CD4-positive, alpha-beta T cell treated with Interleukin-17A for 4 hours (primary cell): ENCODE measurements around the gene CLDND2.
"Not testable (repeated sequence)": the region's sequence is repeated elsewhere in the genome, so short reads cannot be mapped to it uniquely, and the experiment has no call there.

Experiments
- DNase-seq: peaks from one replicate; pipeline ENCODE4 v3.0.0-alpha.2; 2020; ENCODE audit warnings: mixed read lengths

The CLDND2 gene, protein sequence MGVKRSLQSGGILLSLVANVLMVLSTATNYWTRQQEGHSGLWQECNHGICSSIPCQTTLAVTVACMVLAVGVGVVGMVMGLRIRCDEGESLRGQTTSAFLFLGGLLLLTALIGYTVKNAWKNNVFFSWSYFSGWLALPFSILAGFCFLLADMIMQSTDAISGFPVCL

DNA sequence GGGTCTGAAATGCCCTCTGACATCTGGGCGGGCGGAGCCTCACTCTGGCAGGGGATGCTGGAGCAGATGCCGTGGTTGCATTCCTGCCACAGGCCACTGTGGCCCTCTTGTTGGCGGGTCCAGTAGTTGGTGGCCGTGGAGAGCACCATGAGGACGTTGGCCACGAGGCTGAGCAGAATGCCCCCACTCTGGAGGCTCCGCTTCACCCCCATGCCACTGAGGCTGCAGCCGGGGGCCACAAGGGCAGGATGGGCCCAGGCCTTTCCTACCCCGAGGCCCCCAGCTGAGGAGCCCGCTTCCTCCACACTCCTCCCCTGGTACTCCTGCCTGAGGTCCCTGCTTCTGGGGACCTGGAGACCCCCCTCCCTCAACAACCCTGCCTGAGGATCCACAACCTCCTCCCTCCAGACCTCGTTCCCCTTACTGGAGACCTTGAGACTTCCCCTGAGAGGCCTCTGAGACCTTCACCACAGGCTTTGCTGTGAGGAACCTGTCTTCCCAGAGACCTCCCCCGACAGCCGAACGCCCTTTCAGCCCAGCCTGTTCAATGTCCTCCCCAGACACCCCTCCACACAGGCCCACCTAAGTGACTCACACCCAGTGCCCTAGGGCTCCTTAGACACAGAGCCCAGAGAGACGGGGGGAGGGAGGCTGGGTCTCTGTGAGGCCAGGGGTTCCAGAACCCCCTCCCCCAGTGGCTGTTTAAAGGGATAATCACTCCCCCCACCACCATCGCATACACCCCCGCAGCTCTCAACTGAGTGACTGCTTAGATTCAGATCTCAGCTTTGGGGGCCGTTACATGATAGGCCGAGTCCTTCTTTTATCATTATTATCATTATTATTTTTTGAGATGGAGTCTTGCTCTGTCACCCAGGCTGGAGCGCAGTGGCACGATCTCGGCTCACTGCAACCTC is at the start of gene CLDND2:
TSS of gene CLDND2 (minus strand) at position 638 of the 917 bp plus-strand sequence. CDS start at position 212, 426 bp downstream.
- DNase-seq = no peak

DNA sequence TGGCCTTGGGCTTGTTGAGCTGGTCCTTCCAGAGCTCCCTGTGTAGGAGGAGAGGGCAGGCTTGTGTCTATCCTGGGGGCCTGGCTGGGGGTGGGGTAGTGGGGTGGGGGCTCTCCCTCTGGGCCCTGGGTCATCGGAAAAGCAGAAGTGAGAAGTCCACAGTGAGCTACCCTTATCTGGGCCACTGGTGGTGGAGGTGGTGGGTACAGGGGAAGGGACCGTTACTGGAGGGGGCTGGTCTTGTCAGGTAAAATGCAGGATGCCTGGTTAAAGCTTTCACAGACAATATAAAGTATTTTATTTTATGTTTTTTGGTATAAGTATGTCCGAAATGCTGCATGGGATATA is 49.0 kb upstream of the CLDND2 start:
- no peak for DNase-seq

- peak; percentile 7 for DNase-seq
Measured at GRCh38 chr19:51417107-51417809, 48.5 kb upstream of the CLDND2 start, which contains the start of gene SIGLEC10. SIGLEC10 (minus strand) TSS chr19:51417642; CDS start chr19:51417581, 61 bp downstream.

DNA sequence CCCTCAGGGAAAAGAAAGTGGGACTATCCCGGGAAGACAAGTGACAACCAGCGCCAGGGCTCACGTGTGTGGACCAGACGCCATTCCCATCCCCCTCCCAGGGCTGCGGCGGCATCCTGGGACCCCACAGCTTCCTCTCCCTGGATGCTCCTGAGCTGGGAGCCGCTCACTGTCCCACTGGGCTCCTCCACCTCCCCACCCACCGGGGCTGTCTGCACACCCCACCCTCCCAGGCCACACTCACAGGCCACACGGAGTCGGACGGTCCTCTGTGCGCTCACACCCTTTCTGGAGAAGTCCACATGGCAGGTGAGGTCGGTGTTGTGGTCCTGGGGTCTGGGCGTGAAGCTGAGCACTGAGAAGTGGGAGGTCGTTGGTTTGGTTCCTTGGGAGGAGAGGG is 47.6 kb upstream of the CLDND2 start:
- not testable (repeated sequence) for DNase-seq

DNA sequence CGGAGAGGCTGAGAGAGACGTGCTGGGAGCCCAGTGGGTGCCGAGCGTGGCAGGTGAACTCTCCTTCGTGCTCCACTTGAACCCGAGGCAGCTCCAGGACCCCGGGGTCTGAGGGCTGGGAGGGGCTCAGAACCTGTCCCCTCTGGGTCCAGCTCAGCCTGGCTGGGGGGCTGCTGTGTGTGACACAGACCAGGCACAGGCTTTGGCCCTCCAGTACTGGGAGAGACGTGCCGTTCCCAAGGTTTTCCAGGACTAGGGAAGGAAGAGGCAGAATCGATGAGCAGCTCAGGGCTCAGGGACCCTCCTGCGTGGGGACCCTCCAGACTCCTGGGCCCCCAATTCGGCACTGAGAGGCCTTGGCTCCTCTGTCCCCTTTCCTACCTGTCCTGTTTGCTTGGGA is 46.4 kb upstream of the CLDND2 start:
- DNase-seq = no peak

DNA sequence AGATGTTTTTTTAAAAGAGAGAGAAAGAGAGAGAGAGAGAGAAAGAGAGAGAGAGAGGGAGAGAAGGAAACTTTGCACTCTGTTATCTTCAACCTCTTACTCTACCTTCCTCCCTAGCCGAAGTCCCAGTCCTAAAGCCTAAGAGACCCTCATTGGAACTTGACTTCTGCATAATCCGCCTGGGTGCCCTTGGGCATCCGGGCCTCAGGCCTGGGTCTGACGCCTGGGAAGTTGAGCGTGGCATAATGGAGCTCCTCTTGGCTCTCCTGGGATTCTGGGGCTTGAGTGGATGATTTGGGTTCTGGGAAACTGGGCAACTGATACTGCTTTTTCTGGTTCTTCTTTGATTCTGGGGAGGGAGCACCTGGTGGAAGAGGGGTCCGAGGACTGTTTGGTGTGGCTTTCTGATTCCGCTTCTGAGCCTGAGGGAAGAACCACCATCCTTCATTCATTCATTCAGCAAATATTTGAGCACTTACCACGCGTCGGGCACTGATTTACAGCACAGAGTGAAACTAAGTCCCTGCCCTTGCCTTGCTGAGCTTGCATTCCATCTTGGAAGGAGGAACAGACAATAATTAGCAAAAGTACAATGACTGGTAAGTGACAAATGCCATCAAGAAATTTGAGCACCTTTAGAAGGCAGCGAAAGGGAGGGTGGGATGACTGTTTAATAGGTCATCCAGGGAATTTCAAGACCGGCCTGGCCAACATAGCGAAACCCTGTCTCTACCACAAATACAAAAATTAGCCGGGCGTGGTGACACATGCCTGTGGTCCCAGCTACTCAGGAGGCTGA is 42.3 kb upstream of the CLDND2 start:
- DNase-seq = no peak

GRCh38 chr19:51407511-51408131 is 38.8 kb upstream of the CLDND2 start:
- peak; percentile 40 for DNase-seq

- DNase-seq = no peak
Measured at GRCh38 chr19:51402117-51402516, 33.3 kb upstream of the CLDND2 start.

DNA sequence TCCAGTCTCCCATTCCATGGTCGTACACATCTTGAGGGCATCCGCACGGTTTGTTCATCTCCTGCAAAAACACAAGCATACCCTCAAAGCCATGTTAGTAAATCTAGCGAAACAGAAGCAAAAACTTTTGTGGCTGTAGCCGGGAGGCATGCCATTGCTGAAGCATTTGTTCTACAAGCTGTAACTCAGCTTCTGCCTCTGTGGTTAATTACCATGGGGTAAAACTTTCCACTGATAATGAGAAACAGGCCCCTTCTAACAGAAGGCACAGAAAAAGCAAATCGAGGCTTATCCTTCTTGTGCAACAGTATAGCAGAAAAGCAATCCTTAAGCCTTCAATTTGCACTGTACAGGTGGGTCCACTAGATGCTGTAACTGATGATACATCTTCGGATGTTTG is 31.1 kb upstream of the CLDND2 start:
- not testable (repeated sequence) for DNase-seq

DNA sequence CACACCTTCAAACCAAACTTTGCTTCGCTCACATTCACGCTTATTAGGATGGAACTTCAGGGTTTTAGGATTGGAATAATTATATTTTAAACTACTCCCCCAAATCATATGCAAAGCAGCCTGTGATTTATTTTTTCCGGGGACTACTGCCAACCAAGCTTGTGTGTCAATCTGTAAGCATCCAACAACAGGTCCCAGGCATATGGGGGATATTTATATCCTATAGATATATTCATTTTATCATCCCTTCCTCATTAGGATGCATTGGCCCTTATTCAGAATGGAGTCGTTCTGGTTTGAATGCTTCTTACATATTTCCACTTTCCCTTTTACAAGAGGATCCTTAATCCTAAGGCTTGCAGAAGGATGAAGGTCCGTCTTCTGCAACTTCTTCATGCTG is 30.4 kb upstream of the CLDND2 start:
- no peak for DNase-seq

- no peak for DNase-seq
Measured at GRCh38 chr19:51398096-51398704, 29.4 kb upstream of the CLDND2 start.

GRCh38 chr19:51397453-51397852 is 28.6 kb upstream of the CLDND2 start:
- DNase-seq = not testable (repeated sequence)

- no peak for DNase-seq
Measured at GRCh38 chr19:51396175-51396574, 27.4 kb upstream of the CLDND2 start.

DNA sequence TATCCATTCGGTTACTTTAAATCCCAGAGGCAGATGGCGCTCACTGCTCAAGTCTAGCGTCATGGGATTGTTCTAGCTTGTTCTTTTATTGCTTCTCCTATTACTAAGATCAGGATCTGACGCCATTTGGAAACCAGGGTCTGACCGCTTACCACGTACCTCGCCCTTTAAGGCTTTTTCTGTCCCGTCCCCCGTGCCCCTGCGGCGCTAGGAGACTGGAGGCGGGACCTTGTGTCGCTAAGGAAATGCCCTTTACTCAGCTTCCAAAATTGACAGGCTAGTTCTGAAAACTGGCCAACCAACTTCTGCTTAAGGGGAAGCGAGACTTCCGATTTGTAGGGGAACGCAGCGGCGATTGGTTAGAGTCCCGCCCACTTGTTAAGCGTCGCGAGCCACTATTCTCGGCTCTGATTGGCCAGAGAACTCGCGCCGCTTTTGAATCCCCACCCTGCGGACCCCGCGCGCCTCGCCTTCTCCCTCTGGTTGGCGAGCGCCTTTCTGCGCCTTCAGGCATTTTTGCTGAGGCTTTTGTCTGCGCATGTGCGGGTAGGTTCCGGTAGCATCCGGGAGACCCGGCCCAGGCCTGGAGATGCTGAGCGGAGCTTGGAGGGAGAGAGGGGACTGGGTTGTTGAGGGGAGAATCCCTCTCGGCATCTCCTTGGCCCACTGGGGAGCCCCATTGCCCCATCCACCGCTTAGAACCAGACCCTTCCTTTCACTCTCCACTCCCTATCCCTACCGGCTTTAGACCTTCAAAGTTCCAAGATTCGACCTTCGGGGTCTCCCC is 25.4 kb upstream of the CLDND2 start:
- peak; percentile 85 for DNase-seq

DNA sequence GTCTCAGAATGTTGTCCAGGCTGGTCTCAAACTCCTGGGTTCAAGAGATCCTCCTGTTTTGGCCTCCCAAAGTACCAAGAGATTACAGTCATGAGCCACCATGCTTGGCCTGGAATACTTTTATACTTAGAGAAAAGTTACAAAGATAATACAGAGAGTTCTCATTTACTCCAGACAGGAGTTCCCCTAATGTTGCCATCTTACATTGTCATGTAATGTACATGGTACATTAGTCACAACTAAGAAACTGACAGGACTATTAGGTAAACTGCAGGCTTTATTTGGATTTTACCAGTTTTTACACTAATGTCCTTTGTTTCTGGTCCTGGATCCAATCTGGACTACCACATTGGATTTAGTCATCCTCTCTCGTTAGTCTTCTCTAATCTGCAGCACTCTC is 23.9 kb upstream of the CLDND2 start:
- no peak for DNase-seq

DNA sequence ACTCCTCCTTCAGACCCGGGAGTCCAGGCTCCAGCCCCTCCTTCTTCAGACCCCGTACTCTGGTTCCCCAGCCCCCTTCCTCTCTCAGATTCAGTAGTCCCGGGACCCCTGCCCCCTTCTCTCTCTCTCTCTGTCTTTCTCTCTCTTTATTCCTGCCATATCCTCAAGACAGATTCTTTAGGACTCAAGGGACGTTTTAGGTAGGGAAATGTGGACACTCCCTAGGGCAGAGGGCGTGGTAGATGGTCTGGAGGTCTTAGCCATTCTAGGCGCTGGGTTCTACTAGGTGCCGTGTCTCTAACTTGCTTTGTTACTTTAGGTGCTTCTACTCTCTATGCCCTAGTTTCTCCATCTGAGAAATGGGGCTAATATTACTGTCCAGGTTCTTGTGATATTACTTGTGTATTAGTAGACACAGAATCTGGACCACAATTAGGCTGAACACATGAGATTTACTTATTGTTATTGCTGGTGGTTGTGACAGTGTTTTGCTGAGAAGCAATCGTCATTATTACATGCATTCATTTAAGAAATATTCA is 22.3 kb upstream of the CLDND2 start:
- DNase-seq = no peak

DNA sequence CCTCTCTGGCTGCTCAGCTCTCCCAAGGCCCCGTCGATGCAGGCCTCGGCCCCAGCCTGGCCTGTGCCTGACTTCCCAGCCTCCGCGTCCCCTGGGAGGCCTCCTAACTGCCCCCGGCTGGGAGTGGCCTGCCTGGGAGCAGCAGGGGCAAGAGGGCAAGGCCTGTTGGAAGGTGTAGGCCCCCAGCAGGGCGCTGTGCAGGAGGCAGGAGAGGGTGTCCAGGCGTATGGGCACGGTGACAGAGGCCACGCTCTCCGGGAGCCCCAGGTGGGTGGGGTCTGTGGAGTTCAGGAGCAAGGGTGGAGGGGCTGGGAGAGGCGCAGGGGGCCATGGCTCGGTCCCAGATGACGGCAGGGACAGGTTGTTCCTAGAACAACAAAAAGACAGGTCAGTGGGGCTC is 20.3 kb upstream of the CLDND2 start:
- DNase-seq = no peak

DNA sequence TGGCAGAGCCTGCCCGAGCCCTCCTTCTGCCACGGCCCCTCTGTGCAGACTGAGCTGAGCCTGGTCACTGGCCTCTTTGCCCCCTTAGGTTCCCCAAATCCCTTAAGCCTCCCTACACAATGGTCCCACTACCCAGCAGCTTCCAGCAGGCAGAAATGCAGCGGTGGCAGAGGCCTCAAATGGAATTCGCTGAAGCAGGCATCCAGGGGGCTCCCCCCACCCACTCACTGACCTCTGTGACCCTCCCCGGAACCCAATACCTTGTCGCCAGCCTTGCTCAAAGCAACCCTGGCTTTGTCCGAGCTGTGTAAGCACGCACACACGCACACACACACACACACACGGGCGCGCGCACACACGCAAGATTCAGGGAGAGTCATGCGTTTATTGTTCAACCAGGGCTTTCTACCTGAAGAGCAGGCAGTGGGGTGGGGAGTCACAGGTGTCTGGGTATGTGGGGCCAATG is 19.2 kb upstream of the CLDND2 start, which contains the start of gene LIM2:
TSS of gene LIM2 (minus strand) at position 51 of the 466 bp plus-strand sequence. CDS start 531 bp downstream, outside the sequence.
- no peak for DNase-seq

DNA sequence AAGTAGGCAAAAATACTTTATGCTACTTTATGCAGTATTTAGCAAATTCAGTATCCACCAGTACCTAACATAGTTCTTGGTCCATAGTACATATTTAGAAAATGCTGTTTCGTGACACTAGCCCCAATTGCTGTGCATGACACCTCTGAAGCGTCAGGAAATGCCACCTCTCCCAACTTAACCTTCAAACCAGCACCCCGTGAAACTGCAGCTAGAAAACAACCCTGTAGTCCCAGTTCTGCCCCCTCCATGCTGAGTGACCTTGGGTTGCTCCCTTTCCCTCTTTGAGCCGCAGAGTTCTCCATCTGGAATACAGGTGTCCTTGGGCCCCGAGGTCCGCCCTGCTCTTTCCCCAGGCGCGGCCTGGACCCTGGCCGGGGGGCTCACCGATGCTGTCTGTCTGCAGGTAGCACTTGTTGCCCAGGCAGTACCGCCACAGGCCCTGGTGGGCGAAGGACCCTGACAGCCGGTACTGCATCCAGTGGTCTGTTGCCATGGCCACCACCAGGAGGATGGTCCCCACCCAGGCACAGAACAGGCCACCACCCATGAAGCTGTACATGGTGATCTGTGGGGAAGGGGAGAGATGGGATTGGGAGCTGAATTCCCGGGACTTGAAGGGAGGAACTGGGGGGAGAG is 18.2 kb upstream of the CLDND2 start:
- DNase-seq = no peak

DNA sequence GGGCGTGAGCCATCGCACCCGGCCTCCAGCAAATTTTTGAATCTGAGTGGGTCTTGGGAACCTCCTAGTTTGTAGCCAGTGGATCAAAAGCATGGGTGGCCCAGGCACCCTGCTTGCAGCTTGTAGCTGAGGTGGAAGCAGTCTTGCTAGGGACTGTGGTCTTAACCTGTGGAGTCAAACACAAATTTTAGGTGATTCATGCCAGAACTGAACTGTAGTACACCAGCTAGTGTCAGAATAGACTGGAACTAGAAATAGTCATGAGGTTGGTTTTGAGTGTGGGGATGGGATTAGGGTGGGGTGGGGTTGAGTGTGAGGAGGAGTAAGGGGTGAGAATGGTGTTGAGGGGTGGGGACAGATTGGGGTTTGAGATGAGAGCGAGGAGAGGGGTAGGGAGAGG is 13.2 kb upstream of the CLDND2 start:
- no peak for DNase-seq
